GM10847 (cell line): Measurements from ENCODE around the gene CDH18.

Source experiments
- POLR2A ChIP-seq: IDR thresholded peaks from 2 replicates; pipeline ENCODE4 v1.6.1; 2011; ENCODE audit not compliant: insufficient read length; ENCODE audit errors: extremely low read depth

CDH18 gene

DNA sequence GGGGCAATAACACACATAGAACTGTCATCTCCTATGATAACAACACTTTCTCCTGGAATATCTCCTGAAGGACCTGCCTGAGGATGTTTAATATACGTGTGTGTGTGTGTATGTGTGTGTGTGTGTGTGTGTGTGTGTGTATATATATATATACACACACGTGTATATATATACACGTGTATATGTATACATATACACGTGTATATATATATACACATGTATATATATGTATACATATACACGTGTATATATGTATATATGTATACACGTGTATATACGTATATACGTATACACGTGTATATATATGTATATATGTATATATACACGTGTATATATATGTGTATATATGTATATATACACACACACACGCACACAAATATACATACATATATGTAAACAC, 27.5 kb downstream of the CDH18 start:
- no peak for TF ChIP-seq POLR2A

GRCh38 chr5:19959830-19960384, 28.1 kb downstream of the CDH18 start:
- TF ChIP-seq POLR2A, result no peak

GRCh38 chr5:19950897-19951296, 37.1 kb downstream of the CDH18 start:
- TF ChIP-seq POLR2A, result no peak

DNA sequence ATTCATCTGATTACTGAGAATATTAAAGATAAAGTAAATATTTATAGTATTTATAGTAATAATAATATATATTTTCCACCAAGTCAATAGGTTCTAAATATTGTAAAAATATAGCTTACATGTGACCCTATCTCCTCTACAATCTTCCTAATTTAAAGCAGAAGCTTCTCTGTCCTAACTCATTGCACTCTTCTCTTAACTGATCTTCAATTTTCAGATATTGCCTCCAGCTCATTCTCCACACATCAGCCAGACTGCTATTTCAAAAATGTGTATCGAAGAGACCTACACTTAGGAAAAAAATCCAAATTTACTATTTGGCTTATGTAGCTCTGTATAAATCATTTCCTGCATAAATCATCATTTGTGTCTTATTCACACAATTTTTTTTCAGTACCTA, 47.8 kb downstream of the CDH18 start:
- no peak for TF ChIP-seq POLR2A

DNA sequence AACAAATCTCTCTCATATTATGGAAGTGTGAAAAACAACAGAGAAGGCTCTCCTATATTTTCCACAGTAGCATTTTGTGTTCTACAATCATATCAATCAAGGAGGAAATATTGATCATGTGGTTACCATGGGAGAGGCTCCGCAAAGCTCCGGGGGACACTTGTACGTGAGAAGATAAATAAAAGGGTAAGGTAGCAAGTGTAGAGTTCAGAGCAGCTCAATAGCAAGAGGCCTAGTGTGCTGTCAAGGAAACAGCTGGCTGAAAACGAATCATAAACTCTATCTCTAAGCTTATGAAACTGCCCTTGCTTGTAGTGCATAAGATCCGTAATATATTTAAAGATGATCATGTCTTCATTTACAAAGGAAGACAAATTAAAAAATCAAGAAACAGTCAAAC, 57.5 kb downstream of the CDH18 start:
- no peak for TF ChIP-seq POLR2A

DNA sequence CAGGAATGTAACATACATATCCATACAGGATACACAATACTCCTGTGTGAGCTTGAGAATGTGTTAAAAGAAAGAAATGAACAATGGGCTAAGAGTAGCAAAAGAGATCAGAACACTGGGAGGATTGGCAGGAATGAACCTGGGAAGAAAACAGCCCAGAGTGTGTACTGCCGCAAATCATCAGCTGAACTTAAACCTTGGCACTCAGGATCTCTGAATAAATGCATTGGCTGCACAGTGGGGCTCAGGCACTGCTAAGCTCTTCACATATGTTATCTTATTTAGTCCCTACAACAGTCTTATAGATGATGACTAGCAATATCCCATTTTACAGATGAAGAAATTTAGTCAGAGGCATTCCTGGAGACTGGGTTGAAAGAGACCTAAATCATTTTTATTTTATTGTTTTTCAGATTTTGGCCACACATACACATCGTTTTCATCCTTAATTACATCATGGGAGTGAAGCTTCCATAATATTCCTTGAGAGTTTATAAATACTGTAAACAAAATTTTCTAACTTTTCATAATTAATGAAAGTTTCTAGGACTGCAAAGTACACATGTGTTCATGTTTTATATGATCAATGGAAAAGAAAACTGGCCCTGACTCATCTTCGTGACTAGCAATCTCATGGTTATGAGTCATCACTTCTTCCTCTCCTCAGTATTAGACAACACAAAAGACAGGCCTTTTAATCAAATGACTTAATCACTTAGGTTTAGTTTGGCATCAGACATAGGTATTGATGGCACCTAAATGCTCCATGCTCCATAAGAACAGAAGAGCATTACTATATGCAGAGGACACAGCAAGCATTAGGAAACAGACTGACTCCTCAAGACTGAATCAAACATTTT, 59.2 kb downstream of the CDH18 start:
- no peak for TF ChIP-seq POLR2A

DNA sequence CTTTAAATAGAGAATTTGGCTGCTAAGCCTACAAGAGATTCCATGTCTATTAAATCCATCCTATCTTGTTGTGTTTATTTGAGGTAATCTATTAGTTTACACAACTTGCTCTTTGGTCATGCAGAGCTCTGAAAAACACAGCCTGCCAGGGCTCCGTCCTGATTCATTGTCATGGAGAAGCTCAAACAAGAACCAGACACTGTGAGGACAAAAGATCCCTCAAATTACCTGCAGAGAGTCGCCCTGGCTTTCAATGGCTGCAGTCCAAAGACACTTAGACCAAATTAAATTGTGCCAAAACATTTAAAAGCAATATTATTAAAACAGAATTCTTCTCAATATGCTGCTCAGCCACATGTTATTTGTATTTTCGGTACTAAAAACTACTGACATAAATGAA, 60.1 kb downstream of the CDH18 start:
- no peak for TF ChIP-seq POLR2A

- no peak for TF ChIP-seq POLR2A
Measured at GRCh38 chr5:19927170-19927569, 60.8 kb downstream of the CDH18 start.

DNA sequence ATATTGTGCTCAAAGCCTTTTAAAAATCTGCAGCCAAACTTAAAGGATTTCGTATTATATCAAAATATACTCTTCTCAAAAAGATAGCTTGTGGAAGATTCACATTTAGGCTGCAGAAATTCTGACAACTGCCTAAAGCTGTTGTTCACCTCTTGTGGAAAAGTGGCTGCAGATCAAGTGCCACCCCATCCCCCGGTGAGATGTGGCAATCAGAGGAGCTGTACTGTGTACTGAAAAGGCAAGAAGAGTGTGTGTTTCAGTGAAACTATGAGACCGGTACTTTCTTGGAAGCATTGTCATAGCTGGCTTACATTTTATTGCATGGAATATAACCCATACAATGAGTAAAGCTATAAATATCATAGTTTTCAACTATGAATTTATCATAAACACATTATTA, 64.3 kb downstream of the CDH18 start:
- TF ChIP-seq POLR2A, result no peak

- TF ChIP-seq POLR2A, result no peak
Measured at GRCh38 chr5:19920761-19921160, 67.2 kb downstream of the CDH18 start.

GRCh38 chr5:19918780-19919179, 69.2 kb downstream of the CDH18 start:
- TF ChIP-seq POLR2A, result no peak

GRCh38 chr5:19917588-19918122, 70.3 kb downstream of the CDH18 start:
- no peak for TF ChIP-seq POLR2A

GRCh38 chr5:19910136-19910535, 77.9 kb downstream of the CDH18 start:
- no peak for TF ChIP-seq POLR2A

DNA sequence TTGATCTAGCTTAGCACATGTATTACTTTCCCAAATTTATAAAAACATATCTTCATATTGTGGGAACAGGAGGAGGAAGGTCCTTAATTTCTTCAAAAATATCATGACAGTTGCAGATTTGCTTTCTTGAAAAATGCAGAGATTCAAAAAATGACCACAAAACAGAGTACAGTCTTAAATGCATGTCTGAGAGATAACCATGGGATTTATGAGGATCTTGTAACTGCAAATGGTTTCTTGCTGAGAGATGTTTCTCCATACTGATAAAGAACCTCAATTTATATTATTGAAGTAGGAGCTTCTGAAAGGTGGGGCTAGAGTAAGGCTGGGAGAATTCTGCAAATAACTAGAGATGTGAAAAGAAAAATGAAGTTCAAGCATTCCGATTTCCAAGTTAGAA, 83.2 kb downstream of the CDH18 start:
- no peak for TF ChIP-seq POLR2A

DNA sequence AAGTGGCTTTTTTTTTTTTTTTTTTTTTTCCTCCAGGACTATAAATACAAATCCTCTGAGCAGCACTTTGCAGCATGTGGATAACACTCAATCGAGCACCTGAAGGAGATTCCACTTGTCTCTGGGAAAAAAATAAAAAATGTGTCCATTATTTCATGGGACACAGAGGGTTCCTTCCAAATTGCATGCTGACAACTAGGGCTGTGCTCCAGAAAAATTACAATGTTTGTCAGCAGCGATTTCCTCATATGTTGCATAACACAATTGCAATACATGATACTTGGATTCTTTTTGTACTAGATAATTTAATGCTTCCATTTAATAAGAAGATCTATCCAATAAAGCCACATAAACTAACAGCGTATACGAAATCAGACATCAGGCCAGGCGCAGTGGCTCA, 84.4 kb downstream of the CDH18 start:
- no peak for TF ChIP-seq POLR2A

DNA sequence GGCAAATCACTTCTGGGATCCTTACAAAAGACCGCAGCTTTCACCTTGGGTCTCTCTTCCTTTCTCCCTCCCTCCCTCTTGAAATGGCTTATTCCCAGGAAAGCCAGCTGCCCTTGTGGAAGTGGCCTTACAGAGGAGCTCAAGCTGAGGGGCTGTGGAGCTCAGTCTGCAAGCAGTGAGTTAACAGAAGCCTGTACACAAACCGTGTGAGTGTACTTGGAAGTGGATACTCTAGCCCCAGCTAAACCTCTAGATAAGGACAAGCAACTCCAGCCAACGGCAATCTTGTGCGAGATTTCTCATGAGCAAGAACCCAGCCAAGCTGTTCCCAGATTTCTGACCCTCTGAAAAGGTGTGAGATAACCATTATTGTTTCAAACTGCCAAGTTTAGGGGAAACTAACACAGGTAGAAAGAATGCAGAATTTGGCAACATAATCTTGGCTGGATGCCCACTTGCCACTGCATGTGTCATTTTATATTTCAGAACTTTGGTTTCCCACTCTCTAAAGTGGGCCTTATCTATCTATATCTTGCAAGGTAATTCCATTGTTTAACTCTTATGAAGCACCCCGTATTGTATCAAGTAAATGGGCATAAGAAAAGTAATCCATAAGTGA, 85.6 kb downstream of the CDH18 start:
- no peak for TF ChIP-seq POLR2A
